Stomach (tissue), 4 donors: ENCODE results near the gene ZNF622.

Experiments used
- CTCF ChIP-seq, 7 experiments: fragments of 450-650 bp in 4 of 7; fragments of 200-600 bp in 3 of 7; sonication (generic) in 3 of 7; IDR thresholded peaks; one replicate each; pipeline ENCODE4 v1.5.1; 2016 to 2019; ENCODE audit warnings: antibody characterized with exemption in 7 of 7, control low read depth in 2 of 7, mild to moderate bottlenecking in 1 of 7
- EP300 ChIP-seq: sonication (generic); formaldehyde crosslinking; IDR thresholded peaks from one replicate; pipeline ENCODE4 v1.6.1; 2017; ENCODE audit warnings: antibody characterized with exemption
- POLR2A ChIP-seq, 4 donors: fragments of 450-650 bp; IDR thresholded peaks; one replicate each; pipeline ENCODE4 v1.6.1; 2016; ENCODE audit warnings: antibody characterized with exemption in 4 of 4, control low read depth in 2 of 4, mild to moderate bottlenecking in 1 of 4, moderate library complexity in 1 of 4
- POLR2AphosphoS5 ChIP-seq, 3 donors: sonication (generic); formaldehyde crosslinking; IDR thresholded peaks; one replicate each; pipeline ENCODE4 v1.6.1; 2016; ENCODE audit warnings: antibody characterized with exemption in 3 of 3

GRCh38 chr5:16467363-16468219 lies 2.0 kb upstream of the ZNF622 start:
- TF ChIP-seq POLR2A (IDR thresholded peaks at IDR 0.05): no peak
- no peak for TF ChIP-seq CTCF (IDR thresholded peaks at IDR 0.05)
- no peak for TF ChIP-seq POLR2AphosphoS5 (IDR thresholded peaks at IDR 0.05)
- no peak for TF ChIP-seq EP300
